ENCODE results near the gene PPM1F. TPM values are rescaled to one million over a fixed set of nuclear protein-coding genes. Genes with fewer than 3 reads are reported as not detected.

Gene PPM1F
- total RNA-seq, 2 experiments from 2014 or later = 18.2 to 18.8 TPM

- H3K4me3 Mint-ChIP-seq = no peak overlapping the region
- DNase-seq = no peak
- no peaks in the 10 kb centered on the region for H3K4me1 Mint-ChIP-seq (ENCODE audit: low read depth)
- no peak for ATAC-seq
- no peak overlapping the region for H3K27ac Mint-ChIP-seq
- no peaks in the 10 kb centered on the region for H3K36me3 Mint-ChIP-seq (ENCODE audit: low read depth)
- H3K27me3 Mint-ChIP-seq = no peaks in the 10 kb centered on the region
- no peaks in the 10 kb centered on the region for H3K9me3 Mint-ChIP-seq
- CTCF ChIA-PET = interaction anchor here (0.8 to 2.3 kb wide), 3 partner anchors 15 to 49 kb away, joined by 3 to 10 read pairs (median 4); partner anchors contain the start of gene PPM1F
- no peak for TF ChIP-seq CTCF (IDR thresholded peaks at IDR 0.05)
- intact Hi-C loops (cut with micrococcal nuclease) = no loop called here
- POLR2A ChIA-PET = no interaction called here
These were observed 30.1 kb downstream of the PPM1F start for GRCh38 chr22:21922370-21923162.

GRCh38 chr22:21921729-21922128, 30.9 kb downstream of the PPM1F start:
- CTCF ChIA-PET = no interaction called here
- Mint-ChIP-seq H3K9me3 (no peaks in the 10 kb centered on the region), H3K27ac (no peak overlapping the region), H3K4me1 (ENCODE audit: low read depth) (no peaks in the 10 kb centered on the region), H3K27me3 (no peaks in the 10 kb centered on the region), H3K4me3 (no peak overlapping the region), H3K36me3 (ENCODE audit: low read depth) (no peaks in the 10 kb centered on the region)
- POLR2A ChIA-PET = no interaction called here
- intact Hi-C loops (cut with micrococcal nuclease) = no loop called here
- no peak for TF ChIP-seq CTCF (IDR thresholded peaks at IDR 0.05)
- no peak for ATAC-seq
- DNase-seq = no peak

GRCh38 chr22:21921184-21921721, 31.4 kb downstream of the PPM1F start:
- Mint-ChIP-seq H3K27me3 (no peaks in the 10 kb centered on the region), H3K27ac (no peak overlapping the region), H3K9me3 (no peaks in the 10 kb centered on the region), H3K36me3 (ENCODE audit: low read depth) (no peaks in the 10 kb centered on the region), H3K4me1 (ENCODE audit: low read depth) (no peaks in the 10 kb centered on the region), H3K4me3 (no peak overlapping the region)
- ChIA-PET CTCF (no interaction called here), POLR2A (interaction anchor here (0.5 to 0.6 kb wide), 2 partner anchors 54 to 88 kb away, joined by 3 read pairs; partner anchors contain the start of gene MAPK1)
- intact Hi-C loops (cut with micrococcal nuclease) = no loop called here
- ATAC-seq = no peak
- no peak for DNase-seq
- no peak for TF ChIP-seq CTCF (IDR thresholded peaks at IDR 0.05)

GRCh38 chr22:21920341-21921183, 32.1 kb downstream of the PPM1F start:
- TF ChIP-seq CTCF (IDR thresholded peaks at IDR 0.05) = no peak
- H3K9me3 Mint-ChIP-seq = no peaks in the 10 kb centered on the region
- H3K36me3 Mint-ChIP-seq (ENCODE audit: low read depth) = no peaks in the 10 kb centered on the region
- H3K4me1 Mint-ChIP-seq (ENCODE audit: low read depth) = no peaks in the 10 kb centered on the region
- intact Hi-C loops (cut with micrococcal nuclease) = no loop called here
- POLR2A ChIA-PET = interaction anchor here (0.5 to 0.6 kb wide), 2 partner anchors 53 to 88 kb away, joined by 3 read pairs; partner anchors contain the start of gene MAPK1
- no peak overlapping the region for H3K27ac Mint-ChIP-seq
- H3K27me3 Mint-ChIP-seq = no peaks in the 10 kb centered on the region
- CTCF ChIA-PET = interaction anchor here (1.1 to 1.6 kb wide), 2 partner anchors 17 to 52 kb away, joined by 3 read pairs; no protein-coding TSS in a partner anchor
- no peak for ATAC-seq
- H3K4me3 Mint-ChIP-seq = no peak overlapping the region
- DNase-seq = no peak

Measured in activated CD8-positive, alpha-beta T cell treated with anti-CD3 and anti-CD28 coated beads for 36 hours (primary cell).